ENCODE data around the gene CAPRIN2.

The CAPRIN2 gene

DNA sequence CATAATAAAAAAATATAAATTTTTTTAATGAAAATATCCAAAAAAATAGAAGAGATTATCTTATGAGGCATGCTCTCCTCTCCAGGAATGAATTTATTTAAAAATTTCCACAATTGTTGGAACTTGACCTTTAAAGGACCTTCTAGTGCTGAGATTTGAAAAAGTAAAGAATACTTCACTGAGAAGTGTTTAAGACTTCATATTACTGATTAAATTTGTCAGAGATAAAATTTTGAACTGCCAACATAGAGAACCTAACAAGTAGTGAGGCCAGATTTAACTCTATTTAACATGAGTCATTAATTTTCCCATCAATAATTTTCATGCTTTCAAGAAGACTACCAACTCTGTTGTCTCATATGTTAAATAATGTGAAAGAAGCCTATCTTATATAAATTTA lies 14.5 kb downstream of the CAPRIN2 start:
- DNase-seq (ENCODE audit: low spot score) = no peak
- TF ChIP-seq, protein P1, sequence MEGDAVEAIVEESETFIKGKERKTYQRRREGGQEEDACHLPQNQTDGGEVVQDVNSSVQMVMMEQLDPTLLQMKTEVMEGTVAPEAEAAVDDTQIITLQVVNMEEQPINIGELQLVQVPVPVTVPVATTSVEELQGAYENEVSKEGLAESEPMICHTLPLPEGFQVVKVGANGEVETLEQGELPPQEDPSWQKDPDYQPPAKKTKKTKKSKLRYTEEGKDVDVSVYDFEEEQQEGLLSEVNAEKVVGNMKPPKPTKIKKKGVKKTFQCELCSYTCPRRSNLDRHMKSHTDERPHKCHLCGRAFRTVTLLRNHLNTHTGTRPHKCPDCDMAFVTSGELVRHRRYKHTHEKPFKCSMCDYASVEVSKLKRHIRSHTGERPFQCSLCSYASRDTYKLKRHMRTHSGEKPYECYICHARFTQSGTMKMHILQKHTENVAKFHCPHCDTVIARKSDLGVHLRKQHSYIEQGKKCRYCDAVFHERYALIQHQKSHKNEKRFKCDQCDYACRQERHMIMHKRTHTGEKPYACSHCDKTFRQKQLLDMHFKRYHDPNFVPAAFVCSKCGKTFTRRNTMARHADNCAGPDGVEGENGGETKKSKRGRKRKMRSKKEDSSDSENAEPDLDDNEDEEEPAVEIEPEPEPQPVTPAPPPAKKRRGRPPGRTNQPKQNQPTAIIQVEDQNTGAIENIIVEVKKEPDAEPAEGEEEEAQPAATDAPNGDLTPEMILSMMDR (IDR thresholded peaks at IDR 0.05; ENCODE audit: extremely low read depth, insufficient read depth, missing control alignments) = no peak
- in situ Hi-C loops (cut with MboI; ENCODE audit: low pct_unique_long_range_greater_than_20kb, low sequenced_read_pairs, unreplicated experiment) = no loop called here

- no peak for DNase-seq (ENCODE audit: low spot score)
- TF ChIP-seq, protein P1 (IDR thresholded peaks at IDR 0.05; ENCODE audit: extremely low read depth, insufficient read depth, missing control alignments) = no peak
- in situ Hi-C loops (cut with MboI; ENCODE audit: low pct_unique_long_range_greater_than_20kb, low sequenced_read_pairs, unreplicated experiment) = no loop called here
Observed at GRCh38 chr12:30739020-30739419, 15.7 kb downstream of the CAPRIN2 start.

- DNase-seq (ENCODE audit: low spot score) = no peak
- TF ChIP-seq, protein P1 (IDR thresholded peaks at IDR 0.05; ENCODE audit: extremely low read depth, insufficient read depth, missing control alignments) = no peak
Observed at GRCh38 chr12:30732954-30733637, 21.7 kb downstream of the CAPRIN2 start.

DNA sequence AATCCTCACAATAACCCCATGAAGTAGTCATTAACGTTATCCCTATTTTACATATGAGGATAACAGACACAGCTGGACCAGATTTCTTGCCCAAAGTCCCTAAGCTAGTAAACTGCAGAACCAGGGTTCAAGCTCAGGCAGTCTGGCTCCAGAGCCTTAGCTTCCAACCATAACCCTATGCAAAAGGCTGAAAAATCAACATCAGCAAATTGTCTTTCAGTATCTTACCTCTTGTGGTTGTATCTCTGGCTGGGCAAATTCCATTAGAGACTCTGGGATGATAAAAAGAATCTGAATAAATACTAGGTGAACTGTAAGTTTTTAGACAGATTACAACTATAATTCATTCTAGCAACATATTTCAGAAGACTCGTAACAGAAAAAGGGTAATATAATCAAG lies 24.7 kb downstream of the CAPRIN2 start:
- TF ChIP-seq, protein P1 (IDR thresholded peaks at IDR 0.05; ENCODE audit: extremely low read depth, insufficient read depth, missing control alignments) = no peak
- in situ Hi-C loops (cut with MboI; ENCODE audit: low pct_unique_long_range_greater_than_20kb, low sequenced_read_pairs, unreplicated experiment) = no loop called here
- DNase-seq (ENCODE audit: low spot score) = no peak

More at GRCh38 chr12:30732954-30733637, 21.7 kb downstream of the CAPRIN2 start:
- in situ Hi-C loops (cut with MboI; ENCODE audit: low pct_unique_long_range_greater_than_20kb, low sequenced_read_pairs, unreplicated experiment) = no loop called here

GRCh38 chr12:30729547-30729946 lies 25.2 kb downstream of the CAPRIN2 start:
- TF ChIP-seq, protein P1 (IDR thresholded peaks at IDR 0.05; ENCODE audit: extremely low read depth, insufficient read depth, missing control alignments) = no peak
- DNase-seq (ENCODE audit: low spot score) = no peak
- in situ Hi-C loops (cut with MboI; ENCODE audit: low pct_unique_long_range_greater_than_20kb, low sequenced_read_pairs, unreplicated experiment) = no loop called here

GRCh38 chr12:30726647-30727046 lies 28.1 kb downstream of the CAPRIN2 start:
- no peak for DNase-seq (ENCODE audit: low spot score)
- TF ChIP-seq, protein P1 (IDR thresholded peaks at IDR 0.05; ENCODE audit: extremely low read depth, insufficient read depth, missing control alignments) = no peak
- in situ Hi-C loops (cut with MboI; ENCODE audit: low pct_unique_long_range_greater_than_20kb, low sequenced_read_pairs, unreplicated experiment) = no loop called here
